GM10266 (cell line): ENCODE measurements around the gene LRRTM3.

Experiments used
- DNase-seq: peaks from one replicate; pipeline ENCODE4 v3.0.0; 2012; ENCODE audit errors: extremely low spot score
- CTCF ChIP-seq: IDR thresholded peaks from 2 replicates; pipeline ENCODE4 v1.5.1; 2012; ENCODE audit warnings: mild to moderate bottlenecking, low read depth; ENCODE audit not compliant: control insufficient read depth, insufficient read depth; ENCODE audit errors: missing control alignments

Gene LRRTM3

GRCh38 chr10:66925373-66925772 lies 463 bp upstream of the LRRTM3 start:
- no peak for TF ChIP-seq CTCF
- no peak for DNase-seq

DNA sequence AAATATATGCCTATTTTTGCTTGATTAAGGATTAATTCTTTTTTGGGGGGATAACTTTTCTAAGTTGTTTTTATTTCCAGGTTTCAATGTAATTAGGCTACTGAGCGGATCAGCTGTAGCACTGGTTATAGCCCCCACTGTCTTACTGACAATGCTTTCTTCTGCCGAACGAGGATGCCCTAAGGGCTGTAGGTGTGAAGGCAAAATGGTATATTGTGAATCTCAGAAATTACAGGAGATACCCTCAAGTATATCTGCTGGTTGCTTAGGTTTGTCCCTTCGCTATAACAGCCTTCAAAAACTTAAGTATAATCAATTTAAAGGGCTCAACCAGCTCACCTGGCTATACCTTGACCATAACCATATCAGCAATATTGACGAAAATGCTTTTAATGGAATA lies 1.0 kb downstream of the LRRTM3 start:
- TF ChIP-seq CTCF, result no peak
- DNase-seq, result no peak

- no peak for TF ChIP-seq CTCF
- DNase-seq, result no peak
These were observed 1.6 kb downstream of the LRRTM3 start for GRCh38 chr10:66927251-66927935.

- TF ChIP-seq CTCF, result no peak
- DNase-seq, result no peak
These were observed 2.3 kb downstream of the LRRTM3 start for GRCh38 chr10:66927971-66928770.

DNA sequence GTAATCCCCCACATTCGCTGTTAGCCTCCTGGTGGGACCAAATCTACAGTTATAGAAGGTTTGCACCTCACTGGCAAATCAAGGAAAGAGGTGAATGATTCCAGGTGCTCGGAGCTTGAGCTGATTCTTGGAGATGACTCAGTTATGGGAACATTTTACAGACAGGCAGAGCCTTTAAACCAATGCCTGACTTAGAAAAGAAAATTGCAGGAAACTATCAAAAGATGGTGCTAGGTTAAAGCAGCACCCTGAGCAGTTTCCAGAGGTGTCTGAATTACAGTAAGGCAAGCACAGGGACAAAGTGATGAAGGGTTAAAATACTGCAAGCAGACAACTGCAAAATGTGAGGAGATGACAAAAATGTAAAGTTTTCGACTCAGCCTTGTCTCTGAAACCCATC lies 2.9 kb downstream of the LRRTM3 start:
- no peak for TF ChIP-seq CTCF
- no peak for DNase-seq

GRCh38 chr10:66929375-66929774 lies 3.5 kb downstream of the LRRTM3 start:
- TF ChIP-seq CTCF, result no peak
- no peak for DNase-seq

GRCh38 chr10:66931340-66931948 lies 5.6 kb downstream of the LRRTM3 start:
- peak; percentile 83 for TF ChIP-seq CTCF
- peak; percentile 10 for DNase-seq
